Neuronal stem cell (in vitro differentiated cells): Measurements from ENCODE around the gene TF.

ENCODE experiments used
- DNase-seq: peaks from one replicate; pipeline ENCODE4 v3.0.0-alpha.2; 2013; ENCODE audit warnings: low spot score
- H2AFZ ChIP-seq: one replicate; pipeline ENCODE4 v1.6.1; 2013; ENCODE audit warnings: mild to moderate bottlenecking, low read length, inconsistent platforms
- H2AK5ac ChIP-seq: 2 replicates; pipeline ENCODE4 v1.6.1; 2013; ENCODE audit warnings: low read depth, mild to moderate bottlenecking, inconsistent platforms, low read length, moderate library complexity, mixed read lengths
- H2BK120ac ChIP-seq: 2 replicates; pipeline ENCODE4 v1.6.1; 2013; ENCODE audit warnings: low read depth, mild to moderate bottlenecking, inconsistent platforms, low read length, moderate library complexity, mixed read lengths
- H2BK12ac ChIP-seq: one replicate; pipeline ENCODE4 v1.6.1; 2013; ENCODE audit warnings: low read length, inconsistent platforms
- H2BK15ac ChIP-seq: 2 replicates; pipeline ENCODE4 v1.6.1; 2013; ENCODE audit warnings: mild to moderate bottlenecking, low read length, inconsistent platforms, mixed read lengths
- H2BK5ac ChIP-seq: one replicate; pipeline ENCODE4 v1.6.1; 2013; ENCODE audit warnings: inconsistent platforms, mild to moderate bottlenecking, low read length, moderate library complexity
- H3K14ac ChIP-seq: one replicate; pipeline ENCODE4 v1.6.1; 2013; ENCODE audit warnings: low read length, inconsistent platforms
- H3K18ac ChIP-seq: 2 replicates; pipeline ENCODE4 v1.6.1; 2013; ENCODE audit warnings: low read length, inconsistent platforms
- H3K23ac ChIP-seq: 2 replicates; pipeline ENCODE4 v1.6.1; 2013; ENCODE audit warnings: low read depth, mild to moderate bottlenecking, mixed read lengths, low read length, inconsistent platforms; ENCODE audit not compliant: poor library complexity
- H3K27ac ChIP-seq: replicated peaks from 3 replicates; pipeline ENCODE4 v1.5.1; 2013; ENCODE audit warnings: low read length, inconsistent platforms
- H3K27me3 ChIP-seq, 3 experiments: 2 replicates each; pipeline ENCODE4 v1.6.1; 2013; ENCODE audit warnings: low read length in 3 of 3, mild to moderate bottlenecking in 2 of 3, inconsistent platforms in 1 of 3, low read depth in 1 of 3, mixed read lengths in 1 of 3, moderate library complexity in 1 of 3; ENCODE audit not compliant: control insufficient read depth in 3 of 3, insufficient read depth in 3 of 3
- H3K36me3 ChIP-seq, 2 donors: replicated peaks in 1 of 2; 2 replicates each; pipeline ENCODE4 v1.6.1; 2013; ENCODE audit warnings: low read length in 2 of 2; ENCODE audit not compliant: control insufficient read depth in 2 of 2, insufficient read depth in 2 of 2
- H3K4ac ChIP-seq: 2 replicates; pipeline ENCODE4 v1.6.1; 2013; ENCODE audit warnings: inconsistent platforms, mild to moderate bottlenecking, low read length, moderate library complexity
- H3K4me1 ChIP-seq, 2 donors: 1 replicate in 1 of 2; 2 replicates in 1 of 2; pipeline ENCODE4 v1.6.1; 2013; ENCODE audit warnings: low read length in 2 of 2, low read depth in 1 of 2; ENCODE audit not compliant: control insufficient read depth in 2 of 2, insufficient read depth in 1 of 2
- H3K4me2 ChIP-seq: one replicate; pipeline ENCODE4 v1.6.1; 2013; ENCODE audit warnings: mild to moderate bottlenecking, low read length, inconsistent platforms; ENCODE audit not compliant: insufficient read depth, poor library complexity, severe bottlenecking
- H3K4me3 ChIP-seq, 2 donors: 2 replicates each; pipeline ENCODE4 v1.5.1; 2013; ENCODE audit warnings: low read length in 2 of 2, mild to moderate bottlenecking in 2 of 2, inconsistent platforms in 1 of 2, moderate library complexity in 1 of 2
- H3K79me1 ChIP-seq: one replicate; pipeline ENCODE4 v1.6.1; 2013; ENCODE audit warnings: low read depth, mild to moderate bottlenecking, inconsistent platforms, low read length, moderate library complexity
- H3K9ac ChIP-seq: one replicate; pipeline ENCODE4 v1.6.1; 2013; ENCODE audit warnings: mild to moderate bottlenecking, low read depth, low read length, inconsistent platforms; ENCODE audit not compliant: poor library complexity
- H3K9me3 ChIP-seq, 2 donors: replicated peaks in 1 of 2; 2 replicates each; pipeline versions ENCODE3 to v1.6.1; 2013; ENCODE audit warnings: low read length in 2 of 2, mild to moderate bottlenecking in 2 of 2, inconsistent platforms in 1 of 2, low read depth in 1 of 2, mixed read lengths in 1 of 2, moderate library complexity in 1 of 2; ENCODE audit not compliant: control insufficient read depth in 2 of 2, insufficient read depth in 1 of 2
- H4K8ac ChIP-seq: one replicate; pipeline ENCODE4 v1.6.1; 2013; ENCODE audit warnings: low read depth, mild to moderate bottlenecking, inconsistent platforms, low read length, moderate library complexity
- H4K91ac ChIP-seq: one replicate; pipeline ENCODE4 v1.6.1; 2013; ENCODE audit warnings: low read length, low read depth, mild to moderate bottlenecking, inconsistent platforms; ENCODE audit not compliant: poor library complexity
- WGBS, 2 donors: extraction: QIAGEN DNeasy Blood & Tissue Kit; methylation state at CpG; one replicate each; pipeline ENCODE4 v1.1.7; 2013; ENCODE audit warnings: missing lambda C conversion rate in 2 of 2, mixed read lengths in 1 of 2; ENCODE audit not compliant: insufficient read length in 2 of 2, insufficient replicate concordance in 1 of 2; ENCODE audit errors: extremely low coverage in 2 of 2; 5-methylcytosine and 5-hydroxymethylcytosine counted together

TF gene

DNA sequence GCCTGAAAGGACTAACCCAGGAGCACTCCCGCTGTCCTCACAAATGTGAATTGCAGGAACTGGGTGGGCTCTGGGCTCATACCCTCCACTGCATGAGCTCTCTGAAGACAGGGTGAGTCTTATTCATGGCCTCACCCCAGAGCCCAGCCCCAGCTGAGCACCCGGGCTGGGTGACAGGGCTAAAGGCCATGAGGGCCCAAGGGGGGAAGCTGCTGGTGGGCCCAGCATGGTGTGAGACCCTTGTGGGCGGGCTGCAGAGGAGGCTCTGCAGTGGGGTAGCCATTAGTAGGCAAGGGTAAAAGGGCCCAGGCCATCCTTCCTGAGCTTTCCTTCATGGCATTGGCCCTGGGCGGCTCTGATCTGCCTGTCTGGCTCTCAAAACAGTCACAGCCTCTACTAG, 89.8 kb downstream of the TF start:
- H3K18ac ChIP-seq, result no peak overlapping the region
- H2BK120ac ChIP-seq, result no peak overlapping the region
- H3K4me3 ChIP-seq, result no peak overlapping the region
- no peak overlapping the region for H3K27ac ChIP-seq
- H3K4me2 ChIP-seq, result no peak overlapping the region
- peaks cover 0 to 23% of the 10 kb centered on the region in 2 donors for H3K36me3 ChIP-seq
- H3K4me1 ChIP-seq, result no peaks in the 10 kb centered on the region
- no peak overlapping the region for H4K91ac ChIP-seq
- no peak overlapping the region for H4K8ac ChIP-seq
- no peak overlapping the region for H3K23ac ChIP-seq
- no peak for DNase-seq
- no peak overlapping the region for H2AK5ac ChIP-seq
- H3K9ac ChIP-seq, result no peak overlapping the region
- peaks cover 0 to 2% of the 10 kb centered on the region in 2 donors for H3K9me3 ChIP-seq
- H2BK12ac ChIP-seq, result no peak overlapping the region
- H3K27me3 ChIP-seq, result peaks cover 0 to 14% (median 0%) of the 10 kb centered on the region in 3 experiments
- no peak overlapping the region for H2BK15ac ChIP-seq
- H2BK5ac ChIP-seq, result no peak overlapping the region
- no peak overlapping the region for H3K4ac ChIP-seq
- no peaks in the 10 kb centered on the region for H3K79me1 ChIP-seq
- no peak overlapping the region for H3K14ac ChIP-seq
- WGBS, 2 donors, result no CpG with 5 or more reads among the region's 4 CpGs
- H2AFZ ChIP-seq, result no peak overlapping the region

- Histone ChIP-seq H2BK12ac (no peak overlapping the region), H4K91ac (no peak overlapping the region), H3K23ac (no peak overlapping the region), H2AK5ac (no peak overlapping the region), H2BK15ac (no peak overlapping the region), H3K9me3 (peaks cover 0 to 2% of the 10 kb centered on the region in 2 donors), H3K18ac (no peak overlapping the region), H4K8ac (no peak overlapping the region), H3K36me3 (peaks cover 0 to 23% of the 10 kb centered on the region in 2 donors), H3K4me3 (no peak overlapping the region), H3K4me2 (no peak overlapping the region), H2BK5ac (no peak overlapping the region), H3K14ac (no peak overlapping the region), H2AFZ (no peak overlapping the region), H3K27me3 (peaks cover 0 to 10% (median 0%) of the 10 kb centered on the region in 3 experiments), H2BK120ac (no peak overlapping the region), H3K4ac (no peak overlapping the region), H3K4me1 (no peaks in the 10 kb centered on the region), H3K9ac (no peak overlapping the region), H3K27ac (no peak overlapping the region), H3K79me1 (no peaks in the 10 kb centered on the region)
- no CpG with 5 or more reads among the region's 6 CpGs for WGBS, 2 donors
- no peak for DNase-seq
These were observed 90.4 kb downstream of the TF start for GRCh38 chr3:133836497-133837158.

DNA sequence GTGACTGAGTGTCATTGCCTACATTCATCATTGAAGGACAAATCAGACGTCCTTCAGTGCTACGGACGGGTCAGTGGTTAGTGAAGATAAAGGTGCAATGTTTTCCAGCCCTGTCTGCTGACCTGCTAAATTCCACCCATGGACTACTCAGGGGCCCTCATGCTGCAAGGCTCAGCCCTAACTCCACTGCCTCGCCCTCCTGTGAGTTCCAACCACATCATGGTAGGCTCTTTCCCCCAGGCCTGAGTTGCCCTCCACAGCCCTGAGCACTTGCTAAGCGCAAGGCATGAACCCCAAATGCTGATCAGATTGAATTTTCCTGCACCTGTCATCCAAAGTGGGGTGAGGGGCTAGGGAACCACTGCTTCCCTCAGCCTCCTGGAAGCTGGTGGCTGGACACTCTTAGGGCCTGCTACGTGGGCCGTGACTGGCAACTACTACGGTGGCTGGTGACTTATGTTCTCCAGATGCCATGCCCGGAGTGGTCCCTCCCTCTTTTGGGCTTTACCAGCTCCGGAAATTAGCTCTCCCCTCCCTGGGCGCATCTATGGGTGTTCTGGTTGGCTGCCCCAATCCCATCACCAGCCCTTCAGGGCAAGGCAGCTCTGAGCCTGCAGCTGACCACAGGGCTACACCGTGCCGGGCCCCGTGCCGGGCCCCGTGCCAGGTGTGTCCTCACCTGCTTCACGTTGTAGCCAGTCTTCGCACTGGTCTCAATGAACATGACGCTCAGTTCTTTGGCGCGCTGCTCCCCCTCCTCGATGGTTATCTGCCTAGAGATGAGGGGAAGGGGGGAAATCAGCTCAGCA, 91.5 kb downstream of the TF start:
- Histone ChIP-seq H3K9me3 (peaks cover 0 to 2% of the 10 kb centered on the region in 2 donors), H3K14ac (no peak overlapping the region), H3K18ac (no peak overlapping the region), H3K4me2 (no peak overlapping the region), H2AK5ac (no peak overlapping the region), H3K23ac (no peak overlapping the region), H3K36me3 (peaks cover 0 to 19% of the 10 kb centered on the region in 2 donors), H3K4ac (no peak overlapping the region), H3K4me1 (no peaks in the 10 kb centered on the region), H4K91ac (no peak overlapping the region), H3K79me1 (no peaks in the 10 kb centered on the region), H3K4me3 (no peak overlapping the region), H3K9ac (no peak overlapping the region), H3K27ac (no peak overlapping the region), H3K27me3 (peaks cover 0 to 9% (median 0%) of the 10 kb centered on the region in 3 experiments), H2AFZ (no peak overlapping the region), H2BK5ac (no peak overlapping the region), H2BK12ac (no peak overlapping the region), H2BK15ac (no peak overlapping the region), H2BK120ac (no peak overlapping the region), H4K8ac (no peak overlapping the region)
- no CpG with 5 or more reads among the region's 22 CpGs for WGBS, 2 donors
- DNase-seq, result no peak

- no peak overlapping the region for H3K18ac ChIP-seq
- H2BK120ac ChIP-seq, result no peak overlapping the region
- H3K4me3 ChIP-seq, result no peak overlapping the region
- peaks cover 0 to 2% of the 10 kb centered on the region in 2 donors for H3K9me3 ChIP-seq
- no peak overlapping the region for H4K91ac ChIP-seq
- no peak overlapping the region for H2BK15ac ChIP-seq
- no peak overlapping the region for H3K14ac ChIP-seq
- no peak overlapping the region for H2AFZ ChIP-seq
- H3K4me2 ChIP-seq, result no peak overlapping the region
- no peak overlapping the region for H4K8ac ChIP-seq
- H3K27me3 ChIP-seq, result peaks cover 0 to 9% (median 0%) of the 10 kb centered on the region in 3 experiments
- no peaks in the 10 kb centered on the region for H3K4me1 ChIP-seq
- H3K36me3 ChIP-seq, result peaks cover 0 to 19% of the 10 kb centered on the region in 2 donors
- no peak overlapping the region for H3K27ac ChIP-seq
- H2BK5ac ChIP-seq, result no peak overlapping the region
- no peaks in the 10 kb centered on the region for H3K79me1 ChIP-seq
- no CpG with 5 or more reads among the region's 4 CpGs for WGBS, 2 donors
- H3K4ac ChIP-seq, result no peak overlapping the region
- no peak overlapping the region for H2BK12ac ChIP-seq
- H3K9ac ChIP-seq, result no peak overlapping the region
- no peak overlapping the region for H2AK5ac ChIP-seq
- DNase-seq, result no peak
- no peak overlapping the region for H3K23ac ChIP-seq
These were observed 92.2 kb downstream of the TF start for GRCh38 chr3:133838296-133838789.
